Tibial artery (tissue), 4 donors: ENCODE measurements around the gene TRIM67.

Experiments
- DNase-seq, 2 donors: peaks; one replicate each; pipeline ENCODE4 v3.0.0-alpha.2; 2019
- H3K27ac ChIP-seq, 2 donors: fragments of 200-600 bp; sonication (generic) in 1 of 2; 1 replicate in 1 of 2; 2 replicates in 1 of 2; pipeline ENCODE4 v1.5.1; 2018 to 2019; ENCODE audit warnings: mild to moderate bottlenecking in 1 of 2
- H3K27me3 ChIP-seq, 2 donors: fragments of 200-600 bp; sonication (generic) in 1 of 2; one replicate each; pipeline versions ENCODE4 v1.5.1 to v1.6.0; 2016 to 2019
- H3K36me3 ChIP-seq, 3 donors: fragments of 200-600 bp; sonication (generic) in 2 of 3; one replicate each; pipeline ENCODE4 v1.5.1; 2016 to 2019; ENCODE audit warnings: mild to moderate bottlenecking in 2 of 3
- H3K4me1 ChIP-seq, 4 donors: fragments of 200-600 bp; sonication (generic) in 2 of 4; 1 replicate in 3 of 4; 2 replicates in 1 of 4; pipeline ENCODE4 v1.5.1; 2016 to 2019
- H3K4me3 ChIP-seq, 2 donors: fragments of 200-600 bp; sonication (generic) in 1 of 2; 1 replicate in 1 of 2; 2 replicates in 1 of 2; pipeline ENCODE4 v1.5.1; 2018 to 2019; ENCODE audit warnings: mild to moderate bottlenecking in 2 of 2
- H3K9me3 ChIP-seq, 3 donors: fragments of 200-600 bp; sonication (generic) in 1 of 3; one replicate each; pipeline ENCODE4 v1.5.1; 2016 to 2019
- CTCF ChIP-seq, 2 experiments: fragments of 200-600 bp in 1 of 2; fragments of 450-650 bp in 1 of 2; IDR thresholded peaks; one replicate each; pipeline ENCODE4 v1.5.1; 2017 to 2019; ENCODE audit warnings: antibody characterized with exemption in 2 of 2, mild to moderate bottlenecking in 1 of 2, moderate library complexity in 1 of 2
- intact Hi-C: fragments of 100-400 bp; cut with DNase I; formaldehyde crosslinking; loops from one replicate; pipeline ENCODE4 v1.15.0; 2023; ENCODE audit warnings: low total_unique reads

Gene TRIM67

DNA sequence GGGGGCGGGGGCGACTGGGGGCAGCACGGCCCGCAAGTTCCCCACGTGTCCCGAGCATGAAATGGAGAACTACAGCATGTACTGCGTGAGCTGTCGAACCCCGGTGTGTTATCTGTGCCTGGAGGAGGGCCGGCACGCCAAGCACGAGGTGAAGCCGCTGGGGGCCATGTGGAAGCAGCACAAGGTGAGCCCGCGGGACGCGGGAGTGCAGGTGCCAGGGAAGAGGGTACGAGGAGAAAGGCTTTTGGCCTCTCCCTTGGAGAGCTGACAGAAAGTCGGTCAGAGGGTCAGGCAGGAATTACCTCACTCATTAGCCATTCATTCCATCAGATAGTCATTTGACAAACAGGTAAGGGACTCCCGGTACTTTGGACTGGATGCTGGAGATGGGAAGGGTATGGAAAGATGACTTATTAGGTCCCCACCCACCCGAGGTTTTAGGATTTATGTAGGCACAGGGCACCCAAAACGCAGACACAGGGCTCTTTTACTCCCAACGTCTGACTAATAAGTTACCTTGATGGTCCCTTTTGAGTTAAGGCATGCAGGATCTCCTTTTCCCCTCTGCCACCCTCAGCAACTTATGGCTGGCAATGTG is 2.1 kb downstream of the TRIM67 start:
- no peak overlapping the region for H3K27ac ChIP-seq
- no peak for DNase-seq
- H3K27me3 ChIP-seq: peaks cover 0 to 62% of the 10 kb centered on the region in 2 donors
- no peaks in the 10 kb centered on the region for H3K36me3 ChIP-seq
- intact Hi-C loops: no loop called here
- peaks cover 0 to 33% (median 26%) of the 10 kb centered on the region in 4 donors for H3K4me1 ChIP-seq
- no peak overlapping the region for H3K4me3 ChIP-seq
- no peaks in the 10 kb centered on the region for H3K9me3 ChIP-seq
- no peak for TF ChIP-seq CTCF (IDR thresholded peaks at IDR 0.05)

DNA sequence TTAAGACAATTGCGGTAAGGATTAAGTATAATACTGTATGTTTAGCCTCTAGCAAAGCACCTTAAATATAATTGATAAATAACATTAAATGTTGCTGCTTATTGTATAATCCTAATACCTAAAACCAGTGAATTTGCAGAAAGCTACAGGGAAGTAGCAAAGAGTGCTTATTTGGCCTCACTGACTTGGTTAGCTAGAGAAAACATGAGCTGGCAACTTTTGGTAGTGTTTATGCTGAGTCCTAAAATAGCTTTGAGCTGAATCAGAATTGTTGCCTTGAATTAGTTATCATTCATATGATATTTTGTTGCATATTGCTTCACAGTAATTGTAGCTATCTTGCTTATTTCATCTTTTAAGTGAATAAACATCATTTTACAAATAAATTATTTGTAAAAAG is 3.5 kb downstream of the TRIM67 start:
- Histone ChIP-seq H3K9me3 (no peaks in the 10 kb centered on the region), H3K27me3 (peaks cover 0 to 51% of the 10 kb centered on the region in 2 donors)

GRCh38 chr1:231166398-231166797 is 4.5 kb downstream of the TRIM67 start:
- Histone ChIP-seq H3K4me1 (peaks cover 0 to 25% (median 21%) of the 10 kb centered on the region in 4 donors), H3K4me3 (no peak overlapping the region), H3K27ac (no peak overlapping the region), H3K36me3 (no peaks in the 10 kb centered on the region), H3K9me3 (no peaks in the 10 kb centered on the region), H3K27me3 (peaks cover 0 to 47% of the 10 kb centered on the region in 2 donors)
- no peak for TF ChIP-seq CTCF (IDR thresholded peaks at IDR 0.05)
- intact Hi-C loops: no loop called here
- DNase-seq: no peak

More for the DNA sequence above, 3.5 kb downstream of the TRIM67 start:
- intact Hi-C loops: no loop called here
- Histone ChIP-seq H3K27ac (no peak overlapping the region), H3K4me3 (no peak overlapping the region), H3K4me1 (peaks cover 0 to 33% (median 26%) of the 10 kb centered on the region in 4 donors), H3K36me3 (no peaks in the 10 kb centered on the region)
- DNase-seq: no peak
- no peak for TF ChIP-seq CTCF (IDR thresholded peaks at IDR 0.05)

GRCh38 chr1:231170875-231171274 is 9.0 kb downstream of the TRIM67 start:
- Histone ChIP-seq H3K36me3 (no peaks in the 10 kb centered on the region), H3K4me3 (no peak overlapping the region), H3K27me3 (peaks cover 0 to 18% of the 10 kb centered on the region in 2 donors), H3K27ac (no peak overlapping the region), H3K4me1 (no peaks in the 10 kb centered on the region), H3K9me3 (no peaks in the 10 kb centered on the region)
- intact Hi-C loops: no loop called here
- DNase-seq: no peak
- TF ChIP-seq CTCF (IDR thresholded peaks at IDR 0.05): no peak

DNA sequence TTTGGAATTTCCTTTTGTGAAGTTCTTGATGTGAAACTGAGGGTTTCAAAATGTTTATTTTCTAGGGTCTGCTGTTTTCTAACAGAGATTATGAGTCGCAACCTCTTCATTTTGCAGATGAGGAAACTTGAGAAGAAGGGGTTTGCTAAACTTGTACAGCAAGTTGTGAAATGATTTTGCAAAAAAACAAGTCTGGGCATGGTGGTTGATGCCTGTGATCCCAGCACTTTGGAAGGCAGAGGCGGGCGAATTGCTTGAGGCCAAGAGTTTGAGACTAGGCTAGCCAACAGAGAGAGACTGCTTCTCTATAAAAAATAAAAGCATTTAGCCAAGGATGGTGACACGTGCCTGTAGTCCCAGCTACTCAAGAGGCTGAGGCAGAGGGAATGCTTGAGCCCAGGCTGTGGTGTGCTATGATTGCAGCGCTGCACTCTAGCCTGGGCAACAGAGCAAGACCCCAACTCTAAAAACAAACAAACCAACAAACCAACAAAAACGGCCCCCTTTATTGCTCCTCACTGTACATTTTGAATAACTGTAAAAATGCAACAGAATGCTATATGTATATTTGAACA is 9.9 kb downstream of the TRIM67 start:
- Histone ChIP-seq H3K27me3 (peaks cover 0 to 20% of the 10 kb centered on the region in 2 donors), H3K27ac (no peak overlapping the region), H3K4me1 (no peaks in the 10 kb centered on the region), H3K36me3 (no peaks in the 10 kb centered on the region), H3K4me3 (no peak overlapping the region), H3K9me3 (no peaks in the 10 kb centered on the region)
- TF ChIP-seq CTCF (IDR thresholded peaks at IDR 0.05): no peak
- DNase-seq: no peak
- intact Hi-C loops: no loop called here
